Right forelimb (tissue), 1 donor: ENCODE measurements around the gene CD101.

ENCODE experiments used
- DNase-seq: peaks from one replicate; pipeline ENCODE4 v3.0.0-alpha.2; 2018

CD101 gene

DNA sequence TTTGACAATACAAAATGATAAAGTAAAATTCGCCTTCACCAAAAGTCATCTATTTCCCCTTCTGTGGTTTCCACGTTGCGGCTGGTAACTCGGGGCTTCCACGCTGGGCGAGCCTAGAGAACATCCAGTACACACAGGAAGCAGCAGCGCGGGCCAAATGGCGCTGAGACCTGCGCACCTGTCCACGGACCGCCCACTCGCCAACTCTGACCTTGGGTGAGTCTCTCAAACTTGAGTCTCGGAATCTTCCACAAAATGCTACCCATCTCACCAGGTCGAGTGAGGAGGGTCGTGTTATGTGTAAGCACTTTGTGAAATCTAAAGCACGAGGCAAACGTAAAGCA is 57.7 kb downstream of the CD101 start:
- no peak for DNase-seq

DNA sequence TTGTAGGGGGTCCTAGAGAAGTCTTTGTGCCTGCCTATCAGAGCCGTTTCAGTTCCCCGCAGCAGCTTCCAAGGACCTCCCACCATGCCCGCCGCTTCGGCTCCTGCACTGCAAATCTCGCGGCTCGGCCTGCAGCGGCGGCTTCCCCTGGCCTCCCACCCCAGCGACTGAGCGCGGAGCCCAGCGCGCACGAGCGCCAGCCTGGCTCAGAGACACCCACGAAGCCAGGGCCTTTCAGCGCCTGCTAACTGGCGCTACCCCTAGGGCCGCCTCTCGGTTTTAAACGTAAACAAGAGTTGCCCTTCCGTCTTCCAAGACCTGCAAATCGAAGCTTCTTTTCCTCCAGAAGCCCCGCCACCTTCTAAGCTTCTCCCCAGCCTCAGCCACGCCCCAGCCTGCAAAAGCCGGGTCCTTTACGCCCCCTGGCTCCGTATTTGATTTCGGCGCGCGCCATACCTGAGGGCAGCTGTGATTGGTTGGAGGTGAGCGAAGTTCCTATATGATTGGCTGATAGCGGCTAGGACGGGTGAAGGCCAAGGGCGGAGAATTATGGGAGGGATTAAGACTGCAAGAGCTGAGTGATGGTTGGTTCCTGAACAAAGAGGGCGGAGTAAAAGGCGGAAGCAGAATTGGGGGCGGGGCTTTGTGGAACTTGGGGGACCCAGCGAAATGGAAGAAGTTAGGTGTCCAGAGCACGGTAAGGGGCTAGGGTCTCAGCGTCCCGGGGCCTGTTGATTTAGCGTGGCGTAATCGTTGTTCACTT is 58.3 kb downstream of the CD101 start, which contains the start of gene TTF2:
TSS of gene TTF2 (plus strand) at position 649 of the 763 bp plus-strand sequence. CDS start at position 670, 21 bp downstream.
- DNase-seq: peak; percentile 92

DNA sequence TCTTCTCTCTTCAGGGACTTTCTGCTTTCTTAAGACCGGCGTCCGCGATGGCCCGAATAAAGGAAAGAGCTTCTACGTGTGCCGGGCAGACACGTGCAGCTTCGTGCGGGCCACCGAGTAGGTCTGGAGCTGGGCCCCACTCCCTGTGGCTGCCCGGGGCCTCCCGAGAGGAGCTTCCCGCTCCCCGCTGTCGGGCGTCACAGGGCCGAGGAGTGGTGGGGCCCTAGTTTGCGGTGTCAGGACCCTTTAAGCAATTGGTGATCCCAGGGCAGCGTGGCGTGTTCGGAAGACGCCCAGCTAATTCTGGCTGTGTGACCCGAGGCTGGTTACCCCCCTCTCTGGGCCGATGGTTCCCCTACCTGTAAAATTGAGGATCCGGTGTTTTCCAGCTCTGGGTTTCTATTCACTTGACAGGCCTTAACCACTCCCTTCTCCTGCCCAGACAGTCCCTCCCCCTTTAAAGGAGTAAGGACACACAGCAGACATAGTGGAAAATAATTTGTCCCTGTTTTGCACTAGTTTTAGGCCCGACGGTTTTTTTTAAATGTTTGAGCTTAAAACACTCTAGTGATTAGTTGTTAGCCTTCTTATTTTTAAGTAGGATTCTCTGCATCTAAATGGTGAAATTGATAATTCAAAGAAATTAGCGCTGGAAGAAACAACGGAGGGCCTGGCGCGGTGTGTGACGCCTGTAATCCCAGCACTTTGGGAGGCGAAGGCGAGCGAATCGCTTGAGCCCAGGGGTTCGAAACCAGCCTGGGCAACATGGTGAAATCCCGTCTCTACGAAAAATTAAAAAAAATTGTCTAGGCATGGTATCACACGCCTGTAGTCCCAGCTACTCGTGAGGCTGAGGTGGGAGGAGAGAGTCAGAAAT is 59.1 kb downstream of the CD101 start:
- no peak for DNase-seq

DNA sequence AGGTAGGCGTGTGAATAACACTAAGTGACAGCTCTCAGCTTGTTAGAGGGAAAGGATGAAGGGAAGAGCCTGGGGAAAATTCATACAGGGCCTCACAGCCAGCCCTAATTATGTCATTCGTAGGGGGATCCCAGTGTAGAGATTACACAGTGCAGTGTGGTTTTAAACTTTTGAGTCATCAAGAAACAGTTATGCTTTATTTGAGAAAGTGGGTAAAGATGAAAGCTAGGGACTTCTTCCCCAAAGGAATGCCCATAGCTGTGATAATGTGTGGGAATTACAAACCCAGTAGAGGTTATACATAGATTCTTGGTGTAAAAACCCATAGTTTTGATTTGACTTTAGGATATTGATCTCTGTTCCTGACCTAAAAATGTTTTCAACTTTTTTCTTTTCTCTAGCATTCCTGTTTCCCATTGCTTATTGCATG is 60.4 kb downstream of the CD101 start:
- no peak for DNase-seq

DNA sequence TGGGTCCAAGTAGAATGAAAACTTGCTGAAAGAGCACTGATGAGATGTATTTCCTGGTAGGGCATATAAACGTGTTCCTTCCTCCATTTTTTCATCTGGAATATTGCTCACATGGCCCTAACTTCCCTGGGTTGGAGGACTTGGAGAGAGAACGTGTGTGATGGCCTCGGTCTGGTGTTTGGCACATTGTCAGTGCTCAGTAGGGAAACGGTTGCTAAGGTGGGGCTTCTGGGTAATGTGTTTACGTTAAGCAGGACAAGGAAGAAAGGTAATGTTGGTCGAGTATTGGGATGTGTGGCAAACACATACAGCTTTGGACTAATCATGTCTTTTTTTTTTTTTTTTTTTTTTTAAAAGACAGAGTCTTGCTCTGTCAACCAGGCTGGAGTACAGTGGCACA is 64.8 kb downstream of the CD101 start:
- no peak for DNase-seq

DNA sequence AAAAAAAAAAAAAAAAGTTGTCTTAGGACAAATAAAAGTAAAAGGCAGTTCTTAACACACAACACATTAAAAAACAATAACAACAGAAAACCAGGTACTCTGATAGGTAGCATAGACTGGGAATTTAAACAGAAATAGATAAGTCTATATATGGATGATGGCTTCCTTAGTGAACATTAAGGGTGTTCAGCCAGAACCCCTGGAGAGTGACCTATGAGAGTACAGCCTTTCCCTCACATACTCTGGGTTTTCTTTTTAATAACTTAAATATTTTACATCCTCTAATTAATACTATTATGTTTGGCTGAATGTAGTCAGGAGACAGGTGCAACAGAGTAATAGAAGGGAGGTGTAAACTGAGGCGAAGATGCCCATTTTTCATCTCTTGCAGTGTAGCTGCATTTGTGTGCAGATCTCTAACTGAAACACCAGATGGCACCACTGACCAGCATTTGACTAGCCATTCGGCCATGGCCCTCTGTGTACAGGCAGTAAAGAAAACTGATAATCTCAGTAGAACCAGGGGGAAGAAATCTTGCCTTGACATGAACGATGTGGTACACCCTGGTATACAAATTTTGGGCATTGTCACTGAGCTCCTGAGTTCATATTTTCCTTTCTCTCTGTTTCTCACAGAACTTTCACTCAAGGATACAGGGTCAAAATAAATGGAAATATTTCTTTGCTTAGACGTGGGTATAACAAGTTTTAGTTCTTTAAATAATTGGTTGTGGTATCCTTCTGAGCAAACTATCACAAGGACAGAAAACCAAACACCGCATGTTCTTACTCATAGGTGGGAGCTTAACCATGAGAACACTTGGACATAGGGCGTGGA is 66.2 kb downstream of the CD101 start:
- DNase-seq: peak; percentile 63

DNA sequence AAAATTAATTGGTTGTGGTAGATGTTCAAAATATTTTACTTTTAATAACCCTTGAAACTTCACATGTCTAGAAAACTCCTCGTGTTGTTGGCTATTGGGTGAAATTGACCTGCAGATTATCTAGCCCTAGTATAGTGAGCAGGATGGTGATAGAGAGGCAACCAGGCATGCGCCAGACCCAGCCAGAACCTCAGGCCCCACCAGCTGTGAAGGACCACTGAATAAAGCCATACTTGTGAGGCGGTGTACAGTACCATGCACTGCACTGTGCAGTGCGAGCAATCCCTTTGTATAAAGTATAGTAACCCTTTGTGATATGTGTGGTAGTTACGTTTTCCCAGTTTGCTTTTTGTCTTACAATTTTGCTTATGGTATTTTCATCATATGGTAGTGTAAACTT is 67.0 kb downstream of the CD101 start:
- DNase-seq: no peak

DNA sequence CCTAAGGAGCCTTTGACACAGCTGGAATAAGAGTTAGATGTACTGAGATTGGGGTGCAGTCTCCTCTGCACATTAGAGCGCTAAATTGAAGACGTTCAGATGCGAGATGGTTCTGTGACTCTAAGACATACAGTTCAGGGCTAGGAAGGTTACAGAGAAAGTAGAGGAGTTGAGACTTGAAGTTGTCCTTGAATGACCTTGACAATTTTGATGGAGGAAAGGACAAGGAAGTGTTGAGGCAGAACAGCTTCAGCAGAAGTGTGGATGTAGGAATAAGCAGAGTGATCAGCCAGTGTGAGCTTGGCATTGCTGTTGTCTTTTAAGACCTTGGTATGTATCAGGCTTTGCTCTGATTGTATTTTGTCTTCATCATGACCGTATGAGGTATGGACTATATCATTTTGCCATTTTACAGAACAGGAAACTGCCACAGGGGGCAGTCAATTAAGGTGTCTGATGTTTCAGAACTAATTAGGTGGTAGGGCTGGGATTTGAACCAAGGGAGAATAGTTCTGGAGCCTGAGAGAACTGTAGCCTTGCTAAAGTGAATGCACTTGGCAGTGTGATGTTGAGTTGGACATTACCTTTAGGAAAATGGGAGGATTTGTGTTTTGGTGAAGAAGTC is 67.8 kb downstream of the CD101 start:
- no peak for DNase-seq

DNA sequence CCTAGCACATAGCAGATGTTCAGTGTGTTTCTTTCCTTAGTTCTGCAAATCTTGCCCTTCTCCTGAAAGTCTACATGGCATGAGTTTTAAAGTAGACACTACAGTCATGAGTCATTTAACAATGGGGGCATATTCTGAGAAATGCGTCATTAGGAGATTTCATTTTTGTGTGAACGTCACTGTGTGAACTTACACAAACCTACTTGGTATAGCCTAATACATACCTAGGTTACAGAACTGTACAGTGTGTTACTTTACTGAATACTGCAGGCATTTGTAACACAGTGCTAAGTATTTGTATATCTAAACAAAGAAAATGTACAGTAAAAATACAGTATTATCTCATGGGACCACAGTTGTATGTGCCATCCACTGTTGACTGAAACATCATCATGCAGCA is 68.6 kb downstream of the CD101 start:
- DNase-seq: no peak

DNA sequence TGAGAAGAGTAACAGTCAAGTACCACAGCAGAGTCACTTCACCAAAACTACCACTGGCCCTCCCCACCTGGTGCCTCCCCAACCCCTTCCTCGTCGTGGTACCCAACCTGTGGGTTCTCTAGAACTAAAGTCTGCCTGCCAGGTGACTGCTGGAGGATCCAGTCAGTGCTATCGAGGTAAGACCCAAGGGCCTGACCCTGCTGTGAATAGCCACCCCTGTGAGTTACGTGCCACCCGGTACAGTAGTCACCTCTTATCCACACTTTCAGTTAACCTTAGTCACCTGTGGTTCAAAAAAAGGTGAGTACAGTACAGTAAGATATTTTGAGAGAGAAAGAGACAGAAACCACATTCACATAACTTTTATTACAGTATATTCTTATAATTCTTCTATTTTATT is 75.1 kb downstream of the CD101 start:
- no peak for DNase-seq

DNA sequence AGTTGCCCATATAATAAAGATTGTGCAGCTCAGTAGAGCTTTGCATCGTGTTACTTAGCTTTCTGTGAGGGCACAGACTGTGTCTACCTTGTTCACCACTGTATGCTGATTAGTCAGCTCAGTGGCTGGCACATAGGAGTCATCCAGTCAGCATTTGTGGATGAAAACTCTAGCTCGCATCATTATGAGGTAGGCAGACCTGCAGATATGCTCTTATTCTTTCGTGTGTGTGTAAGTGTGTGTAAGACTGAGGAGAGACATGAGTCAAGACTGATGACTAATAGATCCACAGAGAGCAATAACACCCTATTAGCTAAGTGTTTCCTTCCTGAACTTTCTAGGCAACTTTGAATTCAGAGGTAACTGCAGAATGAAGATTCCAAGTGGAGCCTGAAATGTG is 75.7 kb downstream of the CD101 start:
- no peak for DNase-seq

DNA sequence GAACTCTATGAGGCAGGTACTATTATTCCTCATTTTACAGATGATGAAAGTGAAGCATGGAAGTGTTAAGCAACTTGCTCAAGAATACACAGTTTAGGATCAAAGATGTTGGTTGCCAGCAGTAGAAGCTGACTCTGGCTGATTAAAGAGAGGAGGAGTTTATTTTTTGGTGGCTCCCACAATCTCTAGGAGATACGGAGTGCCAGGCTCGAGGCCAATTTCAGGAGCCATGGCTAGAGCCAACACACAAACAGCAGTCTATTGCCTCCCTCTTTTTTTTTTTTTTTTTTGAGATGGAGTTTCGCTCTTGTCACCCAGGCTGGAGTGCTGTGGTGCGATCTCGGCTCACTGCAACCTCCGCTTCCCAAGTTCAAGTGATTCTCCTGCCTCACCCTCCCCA is 78.2 kb downstream of the CD101 start:
- DNase-seq: no peak

DNA sequence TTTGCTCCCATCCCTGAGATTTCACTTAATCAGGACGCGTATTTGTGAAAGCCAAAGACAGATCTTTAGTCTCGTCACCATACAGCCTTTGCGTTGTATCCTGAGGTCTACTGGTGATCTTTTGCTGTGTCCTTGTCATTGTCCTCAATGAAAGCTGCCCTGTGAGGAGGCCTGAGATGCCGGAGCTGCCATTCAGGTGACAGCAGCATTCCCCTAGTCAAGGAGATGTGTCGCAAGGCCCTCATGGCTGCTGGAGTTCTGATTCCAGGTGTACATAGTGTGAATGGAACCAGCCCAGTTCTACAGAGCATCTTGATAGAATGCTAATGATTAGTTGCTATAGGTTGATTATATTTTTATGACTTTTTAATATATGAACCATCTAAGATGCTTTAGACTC is 82.7 kb downstream of the CD101 start:
- no peak for DNase-seq
